HEK293 (cell line): ENCODE data around the gene PEX7.
A peak's percentile ranks its signal among the peaks of the same experiment; 100 is the strongest.

ENCODE experiments used
- GLIS2 ChIP-seq: fragments of 450-650 bp; formaldehyde crosslinking; IDR thresholded peaks from 2 replicates; pipeline ENCODE4 v1.5.1; 2016; ENCODE audit warnings: missing biosample characterization, missing genetic modification characterization
- PRDM1 ChIP-seq: fragments of 450-650 bp; formaldehyde crosslinking; IDR thresholded peaks from 2 replicates; pipeline ENCODE4; 2016; ENCODE audit warnings: missing biosample characterization, missing genetic modification characterization
- TCF7L2 ChIP-seq: IDR thresholded peaks from 2 replicates; pipeline ENCODE4 v1.6.1; 2011; ENCODE audit warnings: low read depth, mild to moderate bottlenecking, inconsistent platforms, low read length, moderate library complexity, borderline replicate concordance
- TRIM28 ChIP-seq: IDR thresholded peaks from 2 replicates; pipeline ENCODE4 v1.6.1; 2011; ENCODE audit warnings: low read length, control low read depth, borderline replicate concordance
- TSHZ1 ChIP-seq: fragments of 450-650 bp; formaldehyde crosslinking; IDR thresholded peaks from 2 replicates; pipeline ENCODE4 v1.5.1; 2016; ENCODE audit warnings: missing biosample characterization, missing genetic modification characterization, borderline replicate concordance
- WT1 ChIP-seq: fragments of 450-650 bp; formaldehyde crosslinking; IDR thresholded peaks from 2 replicates; pipeline ENCODE4 v1.5.1; 2016; ENCODE audit warnings: missing biosample characterization, missing genetic modification characterization
- ZBTB11 ChIP-seq: fragments of 450-650 bp; formaldehyde crosslinking; conservative IDR thresholded peaks from 2 replicates; pipeline ENCODE4 v1.5.1; 2016; ENCODE audit warnings: low read depth, missing biosample characterization, missing genetic modification characterization
- ZBTB21 ChIP-seq: fragments of 450-650 bp; formaldehyde crosslinking; IDR thresholded peaks from 2 replicates; pipeline ENCODE4 v1.5.1; 2017; ENCODE audit warnings: missing biosample characterization, missing genetic modification characterization
- ZBTB26 ChIP-seq: fragments of 450-650 bp; formaldehyde crosslinking; optimal IDR thresholded peaks from 2 replicates; pipeline ENCODE3; 2016; ENCODE audit warnings: missing biosample characterization, mild to moderate bottlenecking, missing genetic modification characterization
- ZBTB8A ChIP-seq: fragments of 450-650 bp; formaldehyde crosslinking; IDR thresholded peaks from 2 replicates; pipeline ENCODE4 v1.5.1; 2016; ENCODE audit warnings: missing biosample characterization, missing genetic modification characterization
- ZEB2 ChIP-seq: fragments of 450-650 bp; formaldehyde crosslinking; IDR thresholded peaks from 2 replicates; pipeline ENCODE4 v1.5.1; 2016; ENCODE audit warnings: missing biosample characterization, missing genetic modification characterization
- ZNF155 ChIP-seq: fragments of 450-650 bp; formaldehyde crosslinking; IDR thresholded peaks from 2 replicates; pipeline ENCODE4 v1.5.1; 2016; ENCODE audit warnings: missing biosample characterization, missing genetic modification characterization
- ZNF169 ChIP-seq: fragments of 450-650 bp; formaldehyde crosslinking; IDR thresholded peaks from 2 replicates; pipeline ENCODE4 v1.5.1; 2016; ENCODE audit warnings: missing biosample characterization, missing genetic modification characterization
- ZNF175 ChIP-seq: fragments of 450-650 bp; formaldehyde crosslinking; IDR thresholded peaks from 2 replicates; pipeline ENCODE4 v1.5.1; 2016; ENCODE audit warnings: missing biosample characterization, missing genetic modification characterization
- ZNF2 ChIP-seq: fragments of 450-650 bp; formaldehyde crosslinking; IDR thresholded peaks from 2 replicates; pipeline ENCODE4 v1.5.1; 2016; ENCODE audit warnings: missing biosample characterization, missing genetic modification characterization
- ZNF24 ChIP-seq: fragments of 450-650 bp; formaldehyde crosslinking; IDR thresholded peaks from 2 replicates; pipeline ENCODE4 v1.5.1; 2016; ENCODE audit warnings: missing biosample characterization, missing genetic modification characterization
- ZNF311 ChIP-seq: fragments of 450-650 bp; formaldehyde crosslinking; IDR thresholded peaks from 2 replicates; pipeline ENCODE4 v1.5.1; 2017; ENCODE audit warnings: missing biosample characterization, missing genetic modification characterization, borderline replicate concordance
- ZNF426 ChIP-seq: fragments of 450-650 bp; formaldehyde crosslinking; IDR thresholded peaks from 2 replicates; pipeline ENCODE4 v1.5.1; 2017; ENCODE audit warnings: missing biosample characterization, missing genetic modification characterization, mild to moderate bottlenecking, inconsistent platforms, moderate library complexity
- ZNF529 ChIP-seq: fragments of 450-650 bp; formaldehyde crosslinking; IDR thresholded peaks from 2 replicates; pipeline ENCODE4 v1.5.1; 2017; ENCODE audit warnings: missing genetic modification characterization, missing biosample characterization; ENCODE audit not compliant: insufficient replicate concordance
- ZNF548 ChIP-seq: fragments of 450-650 bp; formaldehyde crosslinking; IDR thresholded peaks from 2 replicates; pipeline ENCODE4 v1.5.1; 2016; ENCODE audit warnings: missing biosample characterization, missing genetic modification characterization
- ZNF580 ChIP-seq: fragments of 450-650 bp; formaldehyde crosslinking; IDR thresholded peaks from 2 replicates; pipeline ENCODE4 v1.5.1; 2016; ENCODE audit warnings: missing biosample characterization, missing genetic modification characterization
- ZNF585B ChIP-seq: fragments of 450-650 bp; formaldehyde crosslinking; IDR thresholded peaks from 2 replicates; pipeline ENCODE4 v1.5.1; 2016; ENCODE audit warnings: missing biosample characterization, missing genetic modification characterization
- ZNF600 ChIP-seq: fragments of 450-650 bp; formaldehyde crosslinking; IDR thresholded peaks from 2 replicates; pipeline ENCODE4 v1.5.1; 2016; ENCODE audit warnings: missing biosample characterization, missing genetic modification characterization
- ZNF701 ChIP-seq: fragments of 450-650 bp; formaldehyde crosslinking; IDR thresholded peaks from 2 replicates; pipeline ENCODE4 v1.5.1; 2016; ENCODE audit warnings: missing biosample characterization, missing genetic modification characterization
- ZNF704 ChIP-seq: fragments of 450-650 bp; formaldehyde crosslinking; IDR thresholded peaks from 2 replicates; pipeline ENCODE4 v1.5.1; 2016; ENCODE audit warnings: missing biosample characterization, missing genetic modification characterization
- ZNF76 ChIP-seq: fragments of 450-650 bp; formaldehyde crosslinking; IDR thresholded peaks from 2 replicates; pipeline ENCODE4; 2016; ENCODE audit warnings: low read depth, missing biosample characterization, missing genetic modification characterization, borderline replicate concordance
- ZNF792 ChIP-seq: fragments of 450-650 bp; formaldehyde crosslinking; IDR thresholded peaks from 2 replicates; pipeline ENCODE4 v1.5.1; 2016; ENCODE audit warnings: missing biosample characterization, missing genetic modification characterization
- ZNF837 ChIP-seq: fragments of 450-650 bp; formaldehyde crosslinking; IDR thresholded peaks from 2 replicates; pipeline ENCODE4 v1.5.1; 2016; ENCODE audit warnings: missing biosample characterization, missing genetic modification characterization
- ZSCAN16 ChIP-seq: fragments of 450-650 bp; formaldehyde crosslinking; IDR thresholded peaks from 2 replicates; pipeline ENCODE4 v1.5.1; 2016; ENCODE audit warnings: missing biosample characterization, missing genetic modification characterization
- ZSCAN4 ChIP-seq: fragments of 450-650 bp; formaldehyde crosslinking; IDR thresholded peaks from 2 replicates; pipeline ENCODE4 v1.5.1; 2017; ENCODE audit warnings: missing biosample characterization, missing genetic modification characterization

The PEX7 gene

GRCh38 chr6:136774228-136775041 is 48.0 kb upstream of the PEX7 start (continued):
- no peak for TF ChIP-seq ZBTB11 (tag by site-specific recombination)
- TF ChIP-seq ZNF701 = no peak
- no peak for TF ChIP-seq ZNF529 (tag by site-specific recombination)
- TF ChIP-seq WT1 (tag by site-specific recombination) = peak; percentile 55
- peak; percentile 90 for TF ChIP-seq PRDM1
- TF ChIP-seq ZNF548 (tag by site-specific recombination) = no peak
- TF ChIP-seq ZNF600 = peak; percentile 50; the same call in 1 of the 2 replicates
- TF ChIP-seq TCF7L2 = peak; percentile 45; the same call in 1 of the 2 replicates
- no peak for TF ChIP-seq ZNF76
- peak; percentile 35; the same call in 1 of the 2 replicates for TF ChIP-seq ZNF580 (tag by site-specific recombination)
- no peak; the same call in none of the 2 replicates for TF ChIP-seq ZNF2 (tag by site-specific recombination)
- TF ChIP-seq ZNF175 = no peak
- no peak for TF ChIP-seq ZSCAN16 (tag by site-specific recombination)
- TF ChIP-seq ZNF311 = no peak
- TF ChIP-seq ZNF24 = peak; percentile 92
- peak; percentile 98 for TF ChIP-seq ZEB2 (tag by site-specific recombination)
- TF ChIP-seq ZNF585B (tag by site-specific recombination) = no peak
- no peak for TF ChIP-seq ZNF426 (tag by site-specific recombination)
- TF ChIP-seq ZBTB21 (tag by site-specific recombination) = peak; percentile 76
- TF ChIP-seq ZNF169 (tag by site-specific recombination) = no peak
- peak; percentile 98 for TF ChIP-seq TSHZ1 (tag by site-specific recombination)
- TF ChIP-seq ZNF837 = no peak
- TF ChIP-seq ZNF792 (tag by site-specific recombination) = 0 out of 2 replicates have a peak, but pooled peaks have one; percentile 12
- no peak for TF ChIP-seq ZBTB8A (tag by site-specific recombination)
- peak; percentile 41 for TF ChIP-seq GLIS2 (tag by site-specific recombination)
- no peak for TF ChIP-seq ZNF155
- TF ChIP-seq TRIM28 = peak; percentile 40; the same call in 1 of the 2 replicates
- no peak for TF ChIP-seq ZBTB26 (tag by site-specific recombination)
- TF ChIP-seq ZNF704 = no peak
- no peak for TF ChIP-seq ZSCAN4 (tag by site-specific recombination)
